ENCODE measurements around the gene DRD4. TPM values are rescaled to one million over a fixed set of nuclear protein-coding genes. Genes with fewer than 3 reads are reported as not detected.

DRD4 gene
- total RNA-seq, 2 donors from 2014 or later = 0.68 TPM

GRCh38 chr11:674406-674805 is 37.3 kb downstream of the DRD4 start:
- Histone ChIP-seq H3K27me3 (replicated peaks; ENCODE audit: insufficient read depth) (no peaks in the 10 kb centered on the region), H3K27ac (no peak overlapping the region), H3K9me3 (no peaks in the 10 kb centered on the region), H3K36me3 (peaks cover 5 to 14% of the 10 kb centered on the region in 2 donors), H3K4me1 (replicated peaks) (no peaks in the 10 kb centered on the region), H3K4me3 (no peak overlapping the region)
- TF ChIP-seq POLR2AphosphoS5 (IDR thresholded peaks at IDR 0.05) (no peak), CTCF (IDR thresholded peaks at IDR 0.05) (no peak), POLR2A (IDR thresholded peaks at IDR 0.05) (no peak)
- intact Hi-C loops (cut with DNase I) = no loop called here
- DNase-seq (ENCODE audit: low spot score) = no peak
- 95% methylated on average over 17 of the region's 17 CpGs for WGBS

- peaks cover 5 to 14% of the 10 kb centered on the region in 2 donors for H3K36me3 ChIP-seq
- no peak for DNase-seq (ENCODE audit: low spot score)
- no peaks in the 10 kb centered on the region for H3K9me3 ChIP-seq
- intact Hi-C loops (cut with DNase I) = no loop called here
- 92% methylated on average over 3 of the region's 3 CpGs for WGBS
- H3K4me3 ChIP-seq = no peak overlapping the region
- no peaks in the 10 kb centered on the region for H3K27me3 ChIP-seq (replicated peaks; ENCODE audit: insufficient read depth)
- no peaks in the 10 kb centered on the region for H3K4me1 ChIP-seq (replicated peaks)
- no peak for TF ChIP-seq POLR2AphosphoS5 (IDR thresholded peaks at IDR 0.05)
- TF ChIP-seq POLR2A (IDR thresholded peaks at IDR 0.05) = no peak
- no peak for TF ChIP-seq CTCF (IDR thresholded peaks at IDR 0.05)
- H3K27ac ChIP-seq = no peak overlapping the region
Measured at GRCh38 chr11:678297-678696, 41.2 kb downstream of the DRD4 start.

- TF ChIP-seq POLR2A (IDR thresholded peaks at IDR 0.05) = no peak
- TF ChIP-seq CTCF (IDR thresholded peaks at IDR 0.05) = no peak
- no peak for TF ChIP-seq POLR2AphosphoS5 (IDR thresholded peaks at IDR 0.05)
- no peaks in the 10 kb centered on the region for H3K9me3 ChIP-seq
- intact Hi-C loops (cut with DNase I) = no loop called here
- no peaks in the 10 kb centered on the region for H3K27me3 ChIP-seq (replicated peaks; ENCODE audit: insufficient read depth)
- H3K36me3 ChIP-seq = peaks cover 0 to 5% of the 10 kb centered on the region in 2 donors
- no peak overlapping the region for H3K27ac ChIP-seq
- 90% methylated on average over 36 of the region's 36 CpGs for WGBS
- DNase-seq (ENCODE audit: low spot score) = no peak
- H3K4me1 ChIP-seq (replicated peaks) = no peaks in the 10 kb centered on the region
- no peak overlapping the region for H3K4me3 ChIP-seq
Measured at GRCh38 chr11:679271-680207, 42.5 kb downstream of the DRD4 start.

GRCh38 chr11:680476-680875 is 43.4 kb downstream of the DRD4 start:
- Histone ChIP-seq H3K36me3 (peaks cover 0 to 5% of the 10 kb centered on the region in 2 donors), H3K4me1 (replicated peaks) (no peaks in the 10 kb centered on the region), H3K27me3 (replicated peaks; ENCODE audit: insufficient read depth) (no peaks in the 10 kb centered on the region), H3K4me3 (no peak overlapping the region), H3K27ac (no peak overlapping the region), H3K9me3 (no peaks in the 10 kb centered on the region)
- TF ChIP-seq POLR2A (IDR thresholded peaks at IDR 0.05) (no peak), POLR2AphosphoS5 (IDR thresholded peaks at IDR 0.05) (no peak), CTCF (IDR thresholded peaks at IDR 0.05) (no peak)
- no peak for DNase-seq (ENCODE audit: low spot score)
- intact Hi-C loops (cut with DNase I) = no loop called here
- 94% methylated on average over 17 of the region's 19 CpGs for WGBS

- no peak overlapping the region for H3K27ac ChIP-seq
- no peak for TF ChIP-seq CTCF (IDR thresholded peaks at IDR 0.05)
- no peak for TF ChIP-seq POLR2A (IDR thresholded peaks at IDR 0.05)
- TF ChIP-seq POLR2AphosphoS5 (IDR thresholded peaks at IDR 0.05) = no peak
- H3K4me3 ChIP-seq = no peak overlapping the region
- 91% methylated on average over 13 of the region's 13 CpGs for WGBS
- H3K36me3 ChIP-seq = peaks cover 0 to 5% of the 10 kb centered on the region in 2 donors
- no peak for DNase-seq (ENCODE audit: low spot score)
- no peaks in the 10 kb centered on the region for H3K9me3 ChIP-seq
- no peaks in the 10 kb centered on the region for H3K4me1 ChIP-seq (replicated peaks)
- intact Hi-C loops (cut with DNase I) = no loop called here
- no peaks in the 10 kb centered on the region for H3K27me3 ChIP-seq (replicated peaks; ENCODE audit: insufficient read depth)
Measured at GRCh38 chr11:680970-681369, 43.9 kb downstream of the DRD4 start.

Data from prostate gland (tissue), 2 donors.